CD4-positive, alpha-beta T cell (primary cell): ENCODE results near the gene TTYH3. TPM values are rescaled to one million over a fixed set of nuclear protein-coding genes. Genes with fewer than 3 reads are reported as not detected.
A peak's percentile ranks its signal among the peaks of the same experiment; 100 is the strongest.

ENCODE experiments used
- ATAC-seq: fragments of 200-7000 bp; cut with Tn5 transposase; one replicate; pipeline ENCODE4 v1.10.0; 2022; ENCODE audit warnings: mild to moderate bottlenecking; ENCODE audit not compliant: poor library complexity
- CTCF ChIA-PET: fragments of 350-600 bp; sonication (Branson Sonifier 250); formaldehyde crosslinking; loops from one replicate; lab custom pipeline; 2021; ENCODE audit warnings: antibody characterized with exemption, inconsistent platforms; lab: Charles Lee
- POLR2A ChIA-PET: fragments of 350-600 bp; sonication (Branson Sonifier 250); formaldehyde crosslinking; loops from one replicate; lab custom pipeline; 2021; ENCODE audit warnings: antibody characterized with exemption, inconsistent platforms; lab: Charles Lee
- DNase-seq, 14 experiments: peaks; one replicate each; pipeline ENCODE4 v3.0.0-alpha.2; 2013 to 2020; ENCODE audit warnings: mixed read lengths in 2 of 14
- H3K27ac ChIP-seq, 2 donors: one replicate each; pipeline versions ENCODE4 v1.5.1 to v1.7.0; 2013; ENCODE audit warnings: low read length in 2 of 2, low read depth in 1 of 2, mild to moderate bottlenecking in 1 of 2
- H3K27me3 ChIP-seq, 2 experiments: 1 replicate in 1 of 2; 2 replicates in 1 of 2; pipeline versions ENCODE4 v1.6.1 to v1.7.0; 2013; ENCODE audit warnings: low read length in 2 of 2, control low read depth in 1 of 2, mild to moderate bottlenecking in 1 of 2, moderate library complexity in 1 of 2; ENCODE audit not compliant: insufficient read depth in 2 of 2, control insufficient read depth in 1 of 2
- H3K36me3 ChIP-seq: one replicate; pipeline ENCODE4 v1.6.1; 2013; ENCODE audit warnings: low read length, control low read depth; ENCODE audit not compliant: insufficient read depth
- H3K4me1 ChIP-seq: one replicate; pipeline ENCODE4 v1.6.1; 2013; ENCODE audit warnings: low read length, control low read depth; ENCODE audit not compliant: insufficient read depth
- H3K4me3 ChIP-seq: one replicate; pipeline ENCODE4 v1.5.1; 2013; ENCODE audit warnings: mild to moderate bottlenecking, low read length, moderate library complexity
- H3K9me3 ChIP-seq, 2 experiments: 1 replicate in 1 of 2; 2 replicates in 1 of 2; pipeline versions ENCODE4 v1.6.1 to v1.7.0; 2013; ENCODE audit warnings: low read length in 2 of 2, mild to moderate bottlenecking in 2 of 2, control low read depth in 1 of 2, moderate library complexity in 1 of 2; ENCODE audit not compliant: control insufficient read depth in 1 of 2, insufficient read depth in 1 of 2
- H3K27ac Mint-ChIP-seq: one replicate; pipeline ENCODE4 v1.8.0; 2020; ENCODE audit warnings: mixed read lengths
- H3K27me3 Mint-ChIP-seq: one replicate; pipeline ENCODE4 v1.8.0; 2021; ENCODE audit warnings: mixed read lengths
- H3K36me3 Mint-ChIP-seq: one replicate; pipeline ENCODE4 v1.8.0; 2021; ENCODE audit warnings: low read depth, mixed read lengths
- H3K4me1 Mint-ChIP-seq: one replicate; pipeline ENCODE4 v1.8.0; 2021; ENCODE audit warnings: low read depth, mixed read lengths
- H3K4me3 Mint-ChIP-seq: one replicate; pipeline ENCODE4 v1.8.0; 2020; ENCODE audit warnings: mild to moderate bottlenecking, mixed read lengths
- H3K9me3 Mint-ChIP-seq: one replicate; pipeline ENCODE4 v1.8.0; 2020; ENCODE audit warnings: mixed read lengths
- CTCF ChIP-seq: fragments of 200-600 bp; IDR thresholded peaks from one replicate; pipeline ENCODE4 v1.8.0; 2022; ENCODE audit warnings: antibody characterized with exemption, mild to moderate bottlenecking
- intact Hi-C, 2 experiments: fragments of 100-400 bp; cut with DNase I in 1 of 2; cut with micrococcal nuclease in 1 of 2; formaldehyde crosslinking; loops; one replicate each; pipeline versions ENCODE4 v1.15.1 to v1.9.0; 2023 to 2025; cut with DNase I, micrococcal nuclease
- polyA plus RNA-seq, 2 donors: library from polyadenylated mRNA; unstranded; fragments of 120-200 nt; gene quantifications; one replicate each; pipeline ENCODE4 v1.2.1, GENCODE V29; 2013
- total RNA-seq, 174 experiments: library from RNA in 2 of 174; stranded (reverse) in 2 of 174; gene quantifications; one replicate each; pipeline ENCODE4 v1.2.3 and lab custom pipeline; 2021 to 2026

The TTYH3 gene, protein sequence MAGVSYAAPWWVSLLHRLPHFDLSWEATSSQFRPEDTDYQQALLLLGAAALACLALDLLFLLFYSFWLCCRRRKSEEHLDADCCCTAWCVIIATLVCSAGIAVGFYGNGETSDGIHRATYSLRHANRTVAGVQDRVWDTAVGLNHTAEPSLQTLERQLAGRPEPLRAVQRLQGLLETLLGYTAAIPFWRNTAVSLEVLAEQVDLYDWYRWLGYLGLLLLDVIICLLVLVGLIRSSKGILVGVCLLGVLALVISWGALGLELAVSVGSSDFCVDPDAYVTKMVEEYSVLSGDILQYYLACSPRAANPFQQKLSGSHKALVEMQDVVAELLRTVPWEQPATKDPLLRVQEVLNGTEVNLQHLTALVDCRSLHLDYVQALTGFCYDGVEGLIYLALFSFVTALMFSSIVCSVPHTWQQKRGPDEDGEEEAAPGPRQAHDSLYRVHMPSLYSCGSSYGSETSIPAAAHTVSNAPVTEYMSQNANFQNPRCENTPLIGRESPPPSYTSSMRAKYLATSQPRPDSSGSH
- total RNA-seq (1 to 10 TPM; 7.9 to 9.3 TPM), total RNA-seq (lab: John Stamatoyannopoulos, UW) (3.0 to 30.9 (median 10.0) reads per million in 172 experiments)
- polyA plus RNA-seq (2013, experiment 1 of 2), result 12.1 TPM
- polyA plus RNA-seq (2013, experiment 2 of 2), result 12.7 TPM

- H3K4me3 ChIP-seq, result peak within 1 kb of the TSS; percentile 85
These were observed at the start of gene TTYH3 for GRCh38 chr7:2631946-2632732. TTYH3 (plus strand) TSS chr7:2631986; CDS start chr7:2632156, 170 bp downstream.

GRCh38 chr7:2582006-2582735 lies 49.6 kb upstream of the TTYH3 start:
- DNase-seq (no peak), ATAC-seq (no peak)
- Histone ChIP-seq H3K9me3 (no peaks in the 10 kb centered on the region), H3K4me3 (no peak overlapping the region), H3K27ac (no peak overlapping the region), H3K36me3 (peaks cover 5% of the 10 kb centered on the region), H3K4me1 (no peaks in the 10 kb centered on the region), H3K27me3 (no peaks in the 10 kb centered on the region)
- Mint-ChIP-seq H3K4me3 (no peak overlapping the region), H3K27ac (no peak overlapping the region), H3K9me3 (no peaks in the 10 kb centered on the region), H3K36me3 (no peaks in the 10 kb centered on the region), H3K27me3 (no peaks in the 10 kb centered on the region), H3K4me1 (no peaks in the 10 kb centered on the region)
- no peak for TF ChIP-seq CTCF
- ChIA-PET CTCF (no interaction called here), POLR2A (no interaction called here)
- intact Hi-C loops, result no loop called here

More at GRCh38 chr7:2631946-2632732, at the start of gene TTYH3:
- Histone ChIP-seq H3K27ac (no peak within 1 kb of the TSS), H3K27me3 (no peaks in the 10 kb centered on the region), H3K9me3 (no peaks in the 10 kb centered on the region), H3K4me1 (peaks cover 34% of the 10 kb centered on the region), H3K36me3 (no peaks in the 10 kb centered on the region)
- DNase-seq (peak in 4 of 14 experiments; percentile 13 to 42 (median 20)), ATAC-seq (no peak)
- no peaks in the 10 kb centered on the region for H3K36me3 Mint-ChIP-seq
- ChIA-PET CTCF (no interaction called here), POLR2A (interaction anchor here (0.6 to 3.0 kb wide), 5 partner anchors 13 to 278 kb away, joined by 3 to 10 read pairs (median 5); no protein-coding TSS in a partner anchor)
- H3K27ac Mint-ChIP-seq, result peak within 1 kb of the TSS; percentile 66
- peaks cover 20% of the 10 kb centered on the region for H3K4me1 Mint-ChIP-seq
- intact Hi-C loops, result loop anchor here in 1 of 2 experiments (1.0 to 5.0 kb wide), 5 partner anchors 77 to 1175 kb away; partner anchors contain the start of genes BRAT1 and MICALL2
- peak within 1 kb of the TSS; percentile 92 for H3K4me3 Mint-ChIP-seq
- H3K9me3 Mint-ChIP-seq, result no peaks in the 10 kb centered on the region
- no peak for TF ChIP-seq CTCF
- H3K27me3 Mint-ChIP-seq, result no peaks in the 10 kb centered on the region
